ENCODE data around the gene TXNDC15.

GRCh38 chr5:134892282-134892681, 18.1 kb downstream of the TXNDC15 start:
- TF ChIP-seq CTCF (conservative IDR thresholded peaks at IDR 0.05) (no peak), ZFX (IDR thresholded peaks at IDR 0.05) (no peak)
